ENCODE measurements around the gene SOX5. TPM values are rescaled to one million over a fixed set of nuclear protein-coding genes. Genes with fewer than 3 reads are reported as not detected.

The SOX5 gene
- total and polyA plus RNA-seq, 3 donors from 2014 or later, result 26.0 to 93.3 (median 29.2) TPM

- DNase-seq, result no peak
- no peaks in the 10 kb centered on the region for H3K36me3 ChIP-seq (ENCODE audit: low read depth, missing control alignments)
- H3K27ac ChIP-seq, result no peak overlapping the region
- H3K9me3 ChIP-seq, result no peaks in the 10 kb centered on the region
- TF ChIP-seq CTCF (IDR thresholded peaks at IDR 0.05), result no peak
- TF ChIP-seq POLR2A (IDR thresholded peaks at IDR 0.05), result no peak
- no peak overlapping the region for H3K4me3 ChIP-seq
- no peaks in the 10 kb centered on the region for H3K4me1 ChIP-seq
- 94 to 97% methylated on average over 3 of the region's 3 CpGs for WGBS, 2 donors
- no peaks in the 10 kb centered on the region for H3K27me3 ChIP-seq
- intact Hi-C loops (cut with DNase I; ENCODE audit: low total_unique reads), result no loop called here
Observed at GRCh38 chr12:23750923-23751322, 198.5 kb downstream of the SOX5 start.

- H3K36me3 ChIP-seq (ENCODE audit: low read depth, missing control alignments), result no peaks in the 10 kb centered on the region
- H3K4me3 ChIP-seq, result no peak overlapping the region
- H3K9me3 ChIP-seq, result no peaks in the 10 kb centered on the region
- H3K4me1 ChIP-seq, result no peaks in the 10 kb centered on the region
- no peak overlapping the region for H3K27ac ChIP-seq
- TF ChIP-seq CTCF (IDR thresholded peaks at IDR 0.05), result no peak
- TF ChIP-seq POLR2A (IDR thresholded peaks at IDR 0.05), result no peak
- 91 to 97% methylated on average over 3 of the region's 3 CpGs for WGBS, 2 donors
- H3K27me3 ChIP-seq, result no peaks in the 10 kb centered on the region
- no peak for DNase-seq
- intact Hi-C loops (cut with DNase I; ENCODE audit: low total_unique reads), result no loop called here
Observed at GRCh38 chr12:23744696-23745095, 204.8 kb downstream of the SOX5 start.

- TF ChIP-seq POLR2A (IDR thresholded peaks at IDR 0.05) (no peak), CTCF (IDR thresholded peaks at IDR 0.05) (no peak)
- Histone ChIP-seq H3K4me3 (no peak overlapping the region), H3K36me3 (ENCODE audit: low read depth, missing control alignments) (no peaks in the 10 kb centered on the region), H3K4me1 (no peaks in the 10 kb centered on the region), H3K27ac (no peak overlapping the region), H3K9me3 (no peaks in the 10 kb centered on the region), H3K27me3 (no peaks in the 10 kb centered on the region)
- 96 to 98% methylated on average over 3 of the region's 3 CpGs for WGBS, 2 donors
- intact Hi-C loops (cut with DNase I; ENCODE audit: low total_unique reads), result no loop called here
- no peak for DNase-seq
Observed at GRCh38 chr12:23742574-23742973, 206.9 kb downstream of the SOX5 start.

- no peak overlapping the region for H3K4me3 ChIP-seq
- intact Hi-C loops (cut with DNase I; ENCODE audit: low total_unique reads), result no loop called here
Observed at GRCh38 chr12:23731493-23731892, 218.0 kb downstream of the SOX5 start.

More at GRCh38 chr12:23731493-23731892, 218.0 kb downstream of the SOX5 start:
- H3K27me3 ChIP-seq, result no peaks in the 10 kb centered on the region
- DNase-seq, result no peak
- no peaks in the 10 kb centered on the region for H3K36me3 ChIP-seq (ENCODE audit: low read depth, missing control alignments)
- H3K4me1 ChIP-seq, result no peaks in the 10 kb centered on the region
- H3K27ac ChIP-seq, result no peak overlapping the region
- WGBS, 2 donors, result 91 to 92% methylated on average over 4 of the region's 4 CpGs
- TF ChIP-seq POLR2A (IDR thresholded peaks at IDR 0.05) (no peak), CTCF (IDR thresholded peaks at IDR 0.05) (no peak)
- no peaks in the 10 kb centered on the region for H3K9me3 ChIP-seq
